Karpas-422 (cell line): ENCODE data around the gene AIG1. TPM values are rescaled to one million over a fixed set of nuclear protein-coding genes. Genes with fewer than 3 reads are reported as not detected.
"Not testable (repeated sequence)": the region's sequence is repeated elsewhere in the genome, so short reads cannot be mapped to it uniquely, and the experiment has no call there.

ENCODE experiments used
- DNase-seq: peaks from one replicate; pipeline ENCODE4 v3.0.0-alpha.2; 2015
- H2AFZ ChIP-seq: fragments of 200-600 bp; sonication (generic); 2 replicates; pipeline ENCODE4 v1.6.1; 2014; ENCODE audit warnings: antibody characterized with exemption, low read length, mixed read lengths
- H3K27ac ChIP-seq: fragments of 200-600 bp; sonication (generic); 2 replicates; pipeline ENCODE4 v1.5.1; 2014; ENCODE audit warnings: mild to moderate bottlenecking, low read length, moderate library complexity
- H3K27me3 ChIP-seq: fragments of 200-600 bp; sonication (generic); 2 replicates; pipeline ENCODE4 v1.6.1; 2014; ENCODE audit warnings: low read length, mixed read lengths
- H3K36me3 ChIP-seq: fragments of 200-600 bp; sonication (generic); 2 replicates; pipeline ENCODE4 v1.6.1; 2014; ENCODE audit warnings: low read length, mixed read lengths; ENCODE audit not compliant: insufficient read depth
- H3K4me1 ChIP-seq: fragments of 200-600 bp; sonication (generic); 2 replicates; pipeline ENCODE4 v1.6.1; 2014; ENCODE audit warnings: mild to moderate bottlenecking, low read length, mixed read lengths
- H3K4me2 ChIP-seq: fragments of 200-600 bp; sonication (generic); 2 replicates; pipeline ENCODE4 v1.6.1; 2014; ENCODE audit warnings: low read length, low read depth, mild to moderate bottlenecking; ENCODE audit not compliant: poor library complexity, severe bottlenecking
- H3K4me3 ChIP-seq: fragments of 200-600 bp; sonication (generic); 2 replicates; pipeline ENCODE4 v1.5.1; 2014; ENCODE audit warnings: mild to moderate bottlenecking, antibody characterized with exemption, low read length, mixed read lengths
- H3K79me2 ChIP-seq: fragments of 200-600 bp; sonication (generic); 2 replicates; pipeline ENCODE4 v1.6.1; 2014; ENCODE audit warnings: mild to moderate bottlenecking, low read length, mixed read lengths
- H3K9ac ChIP-seq: fragments of 200-600 bp; sonication (generic); 2 replicates; pipeline ENCODE4 v1.6.0; 2014; ENCODE audit warnings: low read length
- H3K9me2 ChIP-seq: fragments of 200-600 bp; sonication (generic), shearing (Covaris generic); replicated peaks from 2 replicates; pipeline ENCODE4 v1.6.0; 2014; ENCODE audit warnings: mild to moderate bottlenecking, low read length, moderate library complexity; ENCODE audit not compliant: insufficient read depth
- H3K9me3 ChIP-seq: fragments of 300-700, 200-600 bp; sonication (generic); 2 replicates; pipeline ENCODE4 v1.6.1; 2014; ENCODE audit warnings: low read length, mixed read lengths
- H4K20me1 ChIP-seq: fragments of 200-600 bp; sonication (generic); 2 replicates; pipeline ENCODE4 v1.6.1; 2014; ENCODE audit warnings: mild to moderate bottlenecking, antibody characterized with exemption, low read length, low read depth; ENCODE audit not compliant: insufficient read depth
- total RNA-seq: library from RNA; depleted of rRNA; stranded (reverse); fragments of >200 nt; shearing (Covaris generic); gene quantifications from 2 replicates; pipeline ENCODE4 v1.2.3, GENCODE V29; 2014; ENCODE audit warnings: low replicate concordance

Gene AIG1
- total RNA-seq, 1 experiment from 2014 or later = 10.2 TPM

DNA sequence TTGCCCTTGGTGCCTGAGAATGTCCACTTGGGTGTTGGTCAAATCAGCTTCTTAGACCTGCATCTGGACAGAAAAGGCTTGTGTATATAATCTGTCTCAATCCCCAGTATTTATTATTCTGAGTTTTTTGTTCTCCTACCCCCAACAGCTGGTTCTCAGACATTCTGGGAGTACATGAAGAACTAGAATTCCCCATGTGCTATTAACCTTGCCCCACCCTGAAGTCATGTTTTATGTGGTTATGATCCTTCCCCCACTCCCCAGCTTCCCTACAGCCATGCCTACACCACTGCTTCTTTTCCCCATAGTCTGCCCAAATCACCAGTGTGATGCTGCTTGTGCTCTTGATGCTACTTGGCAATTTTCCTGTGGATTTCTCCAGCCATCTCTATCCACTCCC lies 232.8 kb downstream of the AIG1 start:
- Histone ChIP-seq H2AFZ (no peak overlapping the region), H4K20me1 (no peaks in the 10 kb centered on the region), H3K36me3 (no peaks in the 10 kb centered on the region), H3K27ac (no peak overlapping the region), H3K4me3 (no peak overlapping the region), H3K79me2 (no peaks in the 10 kb centered on the region), H3K9me3 (no peaks in the 10 kb centered on the region), H3K4me2 (no peak overlapping the region), H3K4me1 (no peaks in the 10 kb centered on the region), H3K27me3 (no peaks in the 10 kb centered on the region), H3K9me2 (no peaks in the 10 kb centered on the region; the same call in 1 of the 2 replicates), H3K9ac (no peak overlapping the region)
- no peak for DNase-seq

DNA sequence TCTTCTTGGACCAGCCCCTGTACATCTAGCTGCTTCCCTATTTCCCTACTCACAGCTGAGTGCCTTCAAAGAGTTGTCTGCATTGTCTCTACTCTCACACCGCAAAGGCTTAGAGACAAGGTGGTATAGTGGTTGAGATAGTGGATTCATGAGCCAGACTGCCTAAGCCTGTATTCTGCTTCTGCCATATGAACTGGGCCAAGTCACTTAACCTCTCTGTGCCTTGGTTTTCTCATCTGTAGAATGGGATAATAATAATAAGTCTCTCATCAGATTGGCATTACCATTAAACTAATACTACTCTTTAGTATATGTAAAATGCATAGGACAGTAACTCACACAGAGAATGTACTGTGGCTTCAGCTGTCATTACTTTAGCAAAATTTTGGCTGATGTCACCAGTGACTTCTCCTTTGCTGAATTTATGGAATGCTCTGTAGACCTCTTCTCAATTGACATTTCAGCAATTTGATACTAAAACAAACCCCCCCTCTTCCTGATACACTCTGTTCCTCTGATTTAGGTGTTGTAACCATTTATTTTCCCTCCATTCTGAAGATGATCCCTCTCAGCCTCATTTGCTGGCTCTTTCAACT lies 233.7 kb downstream of the AIG1 start:
- Histone ChIP-seq H3K4me3 (no peak overlapping the region), H3K27me3 (no peaks in the 10 kb centered on the region), H3K27ac (no peak overlapping the region), H3K9me3 (no peaks in the 10 kb centered on the region), H3K9me2 (no peaks in the 10 kb centered on the region; the same call in 1 of the 2 replicates), H4K20me1 (no peaks in the 10 kb centered on the region), H3K4me1 (no peaks in the 10 kb centered on the region), H3K9ac (no peak overlapping the region), H3K4me2 (no peak overlapping the region), H3K36me3 (no peaks in the 10 kb centered on the region), H3K79me2 (no peaks in the 10 kb centered on the region), H2AFZ (no peak overlapping the region)
- DNase-seq = no peak

DNA sequence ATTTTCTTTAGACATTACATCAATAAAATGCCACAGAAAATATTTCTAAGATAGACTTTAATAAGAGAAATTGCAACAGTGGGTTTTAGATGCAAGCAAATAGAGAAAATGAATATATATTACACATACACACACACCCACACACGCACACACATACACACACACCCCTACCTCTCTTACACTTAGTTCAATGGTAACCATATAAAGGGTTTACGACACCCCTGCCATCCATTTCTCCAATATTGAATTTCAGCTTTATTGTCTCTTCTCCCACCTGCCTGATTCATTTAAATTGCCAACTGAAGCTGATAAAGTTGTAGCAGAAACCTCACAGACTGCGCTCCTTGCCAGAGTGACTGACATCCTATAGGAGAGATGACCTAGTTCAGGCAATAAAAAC lies 235.2 kb downstream of the AIG1 start:
- no peaks in the 10 kb centered on the region for H3K4me1 ChIP-seq
- H4K20me1 ChIP-seq = no peaks in the 10 kb centered on the region
- no peaks in the 10 kb centered on the region for H3K79me2 ChIP-seq
- H3K27ac ChIP-seq = no peak overlapping the region
- no peak for DNase-seq
- no peak overlapping the region for H2AFZ ChIP-seq
- H3K9ac ChIP-seq = no peak overlapping the region
- no peaks in the 10 kb centered on the region; the same call in 1 of the 2 replicates for H3K9me2 ChIP-seq
- H3K27me3 ChIP-seq = no peaks in the 10 kb centered on the region
- no peak overlapping the region for H3K4me3 ChIP-seq
- no peak overlapping the region for H3K4me2 ChIP-seq
- H3K9me3 ChIP-seq = no peaks in the 10 kb centered on the region
- no peaks in the 10 kb centered on the region for H3K36me3 ChIP-seq

DNA sequence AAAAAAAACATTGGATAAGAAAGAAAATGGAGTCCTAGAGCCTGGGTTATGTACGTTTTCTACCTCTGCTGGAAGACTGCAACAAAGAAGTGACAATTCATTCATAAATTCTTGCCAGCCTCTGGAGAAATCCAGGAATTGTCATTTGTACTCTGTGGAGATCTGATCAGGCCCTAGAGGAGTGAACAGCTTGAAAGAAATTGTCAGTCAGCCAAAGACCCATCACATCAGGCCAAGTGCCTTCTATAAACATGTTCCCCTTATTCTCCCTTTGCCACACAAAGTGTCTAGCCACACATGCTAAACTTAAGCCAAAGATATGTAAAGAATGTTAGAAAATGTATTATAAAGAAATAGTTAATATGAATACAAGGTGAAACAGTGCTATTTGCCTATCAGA lies 237.4 kb downstream of the AIG1 start:
- H3K79me2 ChIP-seq = no peaks in the 10 kb centered on the region
- no peaks in the 10 kb centered on the region for H3K27me3 ChIP-seq
- no peaks in the 10 kb centered on the region for H3K4me1 ChIP-seq
- no peak overlapping the region for H3K27ac ChIP-seq
- no peaks in the 10 kb centered on the region for H3K9me3 ChIP-seq
- H4K20me1 ChIP-seq = no peaks in the 10 kb centered on the region
- H3K9me2 ChIP-seq = no peaks in the 10 kb centered on the region; the same call in 1 of the 2 replicates
- H3K36me3 ChIP-seq = no peaks in the 10 kb centered on the region
- H2AFZ ChIP-seq = no peak overlapping the region
- no peak overlapping the region for H3K4me3 ChIP-seq
- H3K4me2 ChIP-seq = no peak overlapping the region
- DNase-seq = no peak
- H3K9ac ChIP-seq = no peak overlapping the region

DNA sequence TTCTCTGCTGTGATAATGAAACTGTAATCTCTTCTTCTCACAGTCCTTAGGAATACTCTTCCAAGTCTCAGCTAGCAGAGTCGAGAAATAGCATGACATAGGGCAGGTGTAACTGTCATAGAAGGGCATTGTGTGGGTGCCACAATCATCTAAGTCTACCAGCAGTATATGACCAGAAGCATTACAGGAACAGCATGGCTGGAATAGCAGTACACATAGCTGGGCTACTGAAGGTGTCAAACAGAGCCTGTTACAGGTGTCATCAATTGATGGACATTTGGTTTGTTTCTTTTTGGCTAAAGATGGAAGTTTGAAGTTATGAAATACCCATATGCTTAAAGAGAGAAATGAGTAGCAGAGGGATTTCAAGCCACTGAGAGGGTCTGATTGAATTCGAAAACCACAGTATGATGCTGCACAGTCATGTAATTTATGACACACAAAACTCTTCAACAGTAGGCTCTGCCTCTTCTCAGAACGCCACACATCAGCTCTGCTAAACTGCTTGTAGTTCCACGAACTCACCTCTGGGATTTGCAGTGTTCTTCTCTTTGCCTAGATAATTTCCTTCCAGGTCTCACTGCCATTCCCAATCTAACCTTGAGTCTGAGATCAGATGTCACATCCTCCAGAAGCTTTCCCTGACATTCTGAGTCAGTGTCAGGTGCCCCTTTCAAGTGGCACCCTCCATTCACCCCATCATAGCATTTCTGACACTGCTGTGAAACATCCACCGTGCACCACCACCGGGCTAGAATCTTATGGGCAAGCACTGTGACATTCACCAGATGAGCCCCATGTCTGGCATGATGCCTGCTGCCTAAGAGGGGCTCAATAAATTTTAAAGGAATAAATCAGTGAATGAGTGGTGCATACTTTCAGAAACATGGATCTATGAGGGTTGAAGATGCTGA lies 238.8 kb downstream of the AIG1 start:
- no peak overlapping the region for H3K4me3 ChIP-seq
- no peaks in the 10 kb centered on the region for H3K4me1 ChIP-seq
- no peaks in the 10 kb centered on the region for H3K79me2 ChIP-seq
- no peaks in the 10 kb centered on the region for H3K36me3 ChIP-seq
- no peak for DNase-seq
- H3K9me3 ChIP-seq = no peaks in the 10 kb centered on the region
- H2AFZ ChIP-seq = no peak overlapping the region
- H3K27me3 ChIP-seq = no peaks in the 10 kb centered on the region
- no peak overlapping the region for H3K27ac ChIP-seq
- no peaks in the 10 kb centered on the region for H4K20me1 ChIP-seq
- no peak overlapping the region for H3K9ac ChIP-seq
- no peak overlapping the region for H3K4me2 ChIP-seq
- no peaks in the 10 kb centered on the region; the same call in 1 of the 2 replicates for H3K9me2 ChIP-seq

DNA sequence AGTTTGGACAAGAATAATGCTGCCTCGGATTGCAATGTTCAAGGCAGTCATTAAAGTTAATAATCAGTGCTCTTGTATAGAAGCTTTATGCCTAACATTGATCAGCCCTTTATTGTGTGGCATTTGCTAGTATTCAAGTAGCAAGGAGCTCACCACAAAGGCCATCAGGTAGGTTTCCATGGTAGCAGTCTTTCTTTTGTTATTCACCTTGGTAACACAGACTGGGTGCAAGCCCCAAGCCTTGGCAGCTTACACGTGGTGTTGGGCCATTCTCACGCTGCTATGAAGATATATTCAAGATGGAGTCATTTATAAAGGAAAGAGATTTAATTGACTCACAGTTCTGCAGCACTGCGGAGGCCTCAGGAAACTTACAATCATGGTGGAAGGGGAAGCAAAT lies 240.5 kb downstream of the AIG1 start:
- Histone ChIP-seq H3K4me2 (no peak overlapping the region), H3K4me3 (no peak overlapping the region), H3K79me2 (no peaks in the 10 kb centered on the region), H3K36me3 (no peaks in the 10 kb centered on the region), H4K20me1 (no peaks in the 10 kb centered on the region), H3K27me3 (no peaks in the 10 kb centered on the region), H3K9me2 (no peaks in the 10 kb centered on the region; the same call in 1 of the 2 replicates), H2AFZ (no peak overlapping the region), H3K9ac (no peak overlapping the region), H3K4me1 (no peaks in the 10 kb centered on the region), H3K9me3 (no peaks in the 10 kb centered on the region), H3K27ac (no peak overlapping the region)
- no peak for DNase-seq

DNA sequence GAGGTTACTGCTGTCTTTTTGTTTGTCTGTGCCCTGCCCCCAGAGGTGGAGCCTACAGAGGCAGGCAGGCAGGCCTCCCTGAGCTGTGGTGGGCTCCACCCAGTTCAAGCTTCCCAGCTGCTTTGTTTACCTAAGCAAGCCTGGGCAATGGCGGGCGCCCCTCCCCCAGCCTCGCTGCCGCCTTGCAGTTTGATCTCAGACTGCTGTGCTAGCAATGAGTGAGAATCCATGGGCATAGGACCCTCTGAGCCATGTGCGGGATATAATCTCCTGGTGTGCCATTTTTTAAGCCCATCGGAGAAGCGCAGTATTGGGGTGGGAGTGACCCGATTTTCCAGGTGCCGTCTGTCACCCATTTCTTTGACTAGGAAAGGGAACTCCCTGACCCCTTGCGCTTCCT lies 247.1 kb downstream of the AIG1 start:
- H3K4me3 ChIP-seq, H3K27ac ChIP-seq, H3K9me2 ChIP-seq, H3K79me2 ChIP-seq, DNase-seq, H4K20me1 ChIP-seq, H2AFZ ChIP-seq, H3K4me2 ChIP-seq, H3K9me3 ChIP-seq, H3K9ac ChIP-seq, H3K4me1 ChIP-seq, H3K36me3 ChIP-seq, H3K27me3 ChIP-seq: not testable (repeated sequence)

DNA sequence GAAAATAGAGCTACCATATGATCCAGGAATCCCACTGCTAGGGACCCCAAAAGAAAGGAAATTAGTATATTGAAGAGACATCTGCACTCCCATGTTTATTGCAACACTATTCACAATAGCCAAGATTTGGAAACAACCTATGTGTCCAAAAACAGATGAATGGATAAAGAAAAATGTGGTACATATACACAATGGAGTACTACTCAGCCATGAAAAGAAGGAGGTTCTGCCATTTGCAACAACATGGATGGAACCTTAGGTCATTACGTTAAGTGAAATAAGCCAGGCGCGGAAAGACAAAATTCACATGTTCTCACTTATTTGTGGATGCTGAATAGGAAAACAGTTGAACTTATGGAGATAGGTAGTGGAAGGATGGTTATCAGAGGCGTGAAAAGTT lies 252.5 kb downstream of the AIG1 start:
- Histone ChIP-seq H3K9me3 (no peaks in the 10 kb centered on the region), H3K9me2 (no peaks in the 10 kb centered on the region), H3K9ac (no peak overlapping the region), H3K27me3 (no peaks in the 10 kb centered on the region), H3K4me3 (no peak overlapping the region), H3K79me2 (no peaks in the 10 kb centered on the region), H3K36me3 (no peaks in the 10 kb centered on the region), H3K27ac (no peak overlapping the region), H4K20me1 (no peaks in the 10 kb centered on the region), H3K4me1 (no peaks in the 10 kb centered on the region), H2AFZ (no peak overlapping the region), H3K4me2 (no peak overlapping the region)
- DNase-seq = no peak
